NCI-H82 (cell line): ENCODE data around the gene PROSER2.

ENCODE experiments used
- DNase-seq: peaks from one replicate; lab custom pipeline; 2025; lab: John Stamatoyannopoulos, UW

The PROSER2 gene

GRCh38 chr10:11823122-11823988, at the start of gene PROSER2:
Gene PROSER2, plus strand, starts transcription at chr10:11823356. Its CDS starts 28,722 bp downstream, at chr10:11852078.
- DNase-seq = no peak

DNA sequence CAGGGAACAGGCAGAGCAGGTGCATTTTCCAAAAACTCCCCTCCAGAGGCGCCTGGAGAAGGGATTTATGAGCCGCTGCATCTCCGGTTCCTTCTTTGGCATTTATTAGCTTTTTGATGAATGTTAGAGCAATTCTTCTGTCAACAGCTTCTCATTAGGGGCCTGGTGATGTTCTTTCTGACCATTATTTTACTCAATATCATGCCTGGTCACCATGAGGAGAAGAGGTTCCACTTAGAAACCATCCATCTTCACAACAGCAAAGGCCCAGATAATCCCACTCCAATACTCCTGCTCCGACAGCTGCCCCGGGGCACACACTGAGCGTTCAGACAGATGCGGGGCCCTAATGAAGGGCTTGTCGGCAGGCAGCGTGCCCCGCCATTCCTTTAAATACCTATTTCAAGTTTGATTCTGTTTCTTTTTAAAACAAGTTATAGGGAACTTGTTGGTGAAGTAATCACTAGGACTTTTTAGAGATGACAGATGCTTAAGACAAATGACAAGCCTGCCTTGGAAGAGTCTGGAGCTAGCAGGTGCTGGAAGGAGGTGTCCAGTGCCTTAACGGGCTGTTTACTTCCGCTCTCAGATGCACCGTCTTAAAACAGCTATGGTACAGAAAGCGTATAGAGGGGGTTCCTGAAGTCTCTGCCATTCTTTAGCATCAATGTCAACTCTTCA, 49.3 kb upstream of the PROSER2 start:
- DNase-seq = no peak

DNA sequence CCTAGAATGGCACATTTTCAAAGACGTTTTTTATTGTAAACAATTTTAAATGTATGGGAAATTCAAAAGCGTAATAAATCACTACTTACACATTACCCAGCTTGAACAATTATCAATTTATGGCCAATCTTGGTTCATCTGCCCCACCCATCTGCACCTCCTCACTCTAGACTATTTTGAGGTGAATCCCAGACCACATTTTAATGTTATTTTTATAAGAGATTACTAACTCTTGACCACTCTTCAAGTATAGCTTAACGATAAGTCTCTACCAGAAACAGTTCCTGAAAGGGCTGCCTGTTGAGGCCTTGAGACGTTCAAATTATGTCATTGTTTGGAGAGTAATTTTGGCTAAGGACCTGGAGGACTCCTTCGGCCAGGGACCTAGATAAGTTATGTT, 47.7 kb upstream of the PROSER2 start:
- no peak for DNase-seq

GRCh38 chr10:11776080-11776479, 47.1 kb upstream of the PROSER2 start:
- no peak for DNase-seq

- DNase-seq = no peak
Observed at GRCh38 chr10:11781114-11781513, 42.0 kb upstream of the PROSER2 start.

- DNase-seq = peak; percentile 65
Observed at GRCh38 chr10:11782793-11783557, 40.2 kb upstream of the PROSER2 start.

DNA sequence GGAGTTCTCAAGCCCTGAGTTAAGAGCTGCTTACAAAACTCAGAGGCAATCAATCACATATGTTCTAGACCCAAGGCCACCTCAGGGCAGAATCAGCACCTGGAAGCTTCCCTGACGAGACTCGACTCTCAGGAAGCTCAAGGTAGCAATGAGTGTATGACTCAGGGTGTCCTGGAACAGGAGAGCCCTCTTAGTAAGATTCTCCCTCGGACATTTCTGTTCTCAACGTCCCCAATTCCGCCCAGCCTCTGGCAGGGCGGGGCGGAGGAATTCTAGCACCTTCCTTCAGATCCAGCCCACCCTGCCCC, 39.6 kb upstream of the PROSER2 start:
- DNase-seq = no peak

- DNase-seq = no peak
Observed at GRCh38 chr10:11787374-11787773, 35.8 kb upstream of the PROSER2 start.

DNA sequence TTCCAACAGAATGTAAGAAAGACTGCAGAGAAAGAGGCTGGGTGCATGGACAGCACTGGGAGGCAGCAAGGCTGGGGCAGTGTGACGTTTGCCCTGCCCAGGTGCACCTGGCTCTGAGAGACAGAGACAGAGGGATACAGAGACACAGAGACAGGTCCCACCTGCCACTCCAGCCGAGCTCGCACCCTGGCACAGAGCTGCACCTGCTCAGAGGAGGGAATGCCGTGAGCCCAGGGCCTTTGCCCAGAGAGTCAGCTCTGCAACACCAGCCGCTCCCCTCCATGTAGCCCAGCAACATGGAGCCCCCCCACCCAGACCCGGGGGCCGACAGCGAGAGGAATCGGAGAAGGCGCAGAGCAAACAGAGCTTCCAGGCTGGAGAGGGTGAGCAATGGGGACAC, 35.3 kb upstream of the PROSER2 start:
- DNase-seq = no peak

DNA sequence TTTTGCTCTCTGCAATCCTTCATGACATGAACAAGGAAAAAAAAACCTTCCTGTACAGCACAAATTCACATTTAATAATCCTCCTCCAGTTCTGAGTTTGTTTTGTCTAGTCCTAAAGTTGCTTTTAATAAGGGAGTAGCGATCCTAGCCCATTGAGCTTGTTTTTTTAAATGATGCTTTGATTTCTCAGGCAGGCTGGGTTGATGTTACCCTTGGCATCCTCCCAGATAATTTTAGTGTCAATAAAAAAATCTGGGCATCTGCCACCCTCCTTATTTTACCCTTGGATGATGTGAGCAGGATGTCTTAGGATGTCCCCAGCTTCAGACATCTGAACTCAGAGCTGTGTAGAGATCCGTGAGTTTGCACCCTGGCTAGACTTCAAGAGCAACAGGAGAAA, 33.9 kb upstream of the PROSER2 start:
- DNase-seq = no peak

DNA sequence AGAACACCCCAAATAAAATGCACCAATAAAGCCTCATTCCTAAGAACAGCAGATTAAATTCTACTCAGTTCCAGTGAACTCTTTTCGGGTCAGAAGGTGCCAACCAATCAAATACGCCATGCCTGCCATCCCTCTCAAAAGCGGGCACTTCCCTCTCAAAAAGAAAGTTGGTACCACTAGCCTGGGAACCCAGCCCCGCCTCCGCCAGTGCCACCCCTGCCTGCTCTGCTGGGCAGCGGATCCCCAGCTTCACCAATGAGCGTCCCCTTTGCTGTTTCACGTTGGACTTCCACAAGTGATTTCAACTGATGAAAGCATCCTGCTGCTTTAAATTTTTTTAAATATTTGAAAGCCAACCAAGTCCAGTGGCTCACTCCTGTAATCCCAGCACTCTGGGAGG, 33.2 kb upstream of the PROSER2 start:
- DNase-seq = no peak

GRCh38 chr10:11793762-11794479, 29.2 kb upstream of the PROSER2 start:
- no peak for DNase-seq

DNA sequence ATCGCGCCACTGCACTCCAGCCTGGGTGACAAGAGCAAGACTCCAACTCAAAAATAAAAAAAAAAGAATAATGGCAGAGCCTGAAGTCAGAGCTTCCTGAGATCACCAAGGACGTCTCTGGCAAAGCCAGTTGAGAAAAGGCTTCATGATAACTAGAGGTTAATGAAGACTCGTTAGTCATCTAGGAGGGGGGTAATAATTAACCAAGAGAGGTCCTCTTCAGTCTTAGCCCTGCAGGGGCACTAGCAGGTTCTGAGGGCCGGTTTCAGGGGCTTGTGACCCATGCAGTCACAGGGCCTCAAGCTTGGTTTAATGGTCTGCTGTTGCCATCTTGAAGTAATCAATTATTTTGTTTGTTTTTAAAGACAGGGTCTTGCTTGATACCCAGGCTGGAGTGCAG, 28.6 kb upstream of the PROSER2 start:
- no peak for DNase-seq

GRCh38 chr10:11795101-11795920, 27.8 kb upstream of the PROSER2 start:
- DNase-seq = no peak

DNA sequence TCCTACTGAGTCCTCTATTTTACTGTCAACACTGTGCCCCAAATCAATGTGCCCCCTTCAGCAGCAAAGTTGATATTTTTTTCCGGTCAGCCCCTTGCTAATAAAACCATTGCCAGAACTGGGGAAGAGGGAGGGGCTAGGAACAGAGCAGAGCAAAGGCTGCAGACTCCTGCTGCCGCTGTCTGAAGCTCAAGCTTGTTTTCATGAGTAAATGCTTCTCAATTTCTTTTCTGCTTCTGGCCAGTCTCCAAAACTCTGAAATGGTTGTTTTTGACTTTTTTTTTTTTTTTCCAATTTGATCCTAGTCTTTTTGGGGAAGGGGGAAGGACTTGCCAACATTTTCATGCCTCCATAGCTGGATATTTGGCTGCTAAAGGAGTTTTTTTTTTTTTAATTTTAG, 26.7 kb upstream of the PROSER2 start:
- no peak for DNase-seq

- DNase-seq = no peak
Observed at GRCh38 chr10:11797281-11797680, 25.9 kb upstream of the PROSER2 start.

GRCh38 chr10:11797847-11798633, 25.1 kb upstream of the PROSER2 start:
- DNase-seq = no peak

GRCh38 chr10:11798845-11799735, 24.1 kb upstream of the PROSER2 start:
- peak; percentile 53 for DNase-seq

DNA sequence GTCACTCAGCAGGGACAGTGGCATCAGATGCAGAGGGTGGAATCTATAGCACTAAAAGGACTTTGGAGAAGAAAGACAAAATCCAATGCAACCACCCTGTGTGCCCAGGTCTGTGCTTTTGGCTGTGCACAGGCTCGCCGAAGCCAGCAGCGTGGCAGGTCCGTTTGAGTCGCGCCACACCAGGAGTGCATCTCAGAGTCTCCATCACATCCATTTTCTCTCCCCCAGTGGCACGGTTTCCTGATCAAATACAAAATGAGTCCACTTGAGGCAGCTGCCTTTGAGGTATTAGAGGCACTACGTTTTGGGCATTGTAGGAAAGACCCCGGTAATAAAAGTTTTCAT, 23.4 kb upstream of the PROSER2 start:
- DNase-seq = no peak

DNA sequence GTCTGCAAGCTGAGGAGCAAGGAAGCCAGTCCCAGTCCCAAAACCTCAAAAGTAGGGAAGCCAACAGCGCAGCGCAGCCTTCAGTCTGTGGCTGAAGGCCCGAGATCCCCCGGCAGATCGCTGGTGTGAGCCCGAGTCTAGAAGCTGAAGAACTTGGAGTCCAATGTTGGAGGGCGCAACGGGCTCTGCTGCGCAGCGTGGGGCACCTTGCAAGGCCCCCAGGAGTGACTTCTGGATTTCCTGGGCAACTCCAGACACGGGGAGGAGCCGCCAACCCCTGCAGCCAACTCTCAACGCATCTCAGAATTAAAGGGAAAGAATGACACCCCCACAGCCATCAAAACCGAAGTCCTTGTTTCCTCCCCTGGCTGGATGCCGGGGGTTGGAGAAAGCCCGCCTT, 18.8 kb upstream of the PROSER2 start:
- no peak for DNase-seq
